ENCODE measurements around the gene HOXA3.

HOXA3 gene

GRCh38 chr7:27126596-27127327 is 25.6 kb downstream of the HOXA3 start:
- no peak for FAIRE-seq

- FAIRE-seq = no peak
Observed at GRCh38 chr7:27125986-27126394, 26.4 kb downstream of the HOXA3 start.

- no peak for FAIRE-seq
Observed at GRCh38 chr7:27124902-27125689, 27.3 kb downstream of the HOXA3 start.

- FAIRE-seq = no peak
Observed at GRCh38 chr7:27124096-27124901, 28.1 kb downstream of the HOXA3 start.

- no peak for FAIRE-seq
Observed at GRCh38 chr7:27123477-27124053, 28.8 kb downstream of the HOXA3 start.

- FAIRE-seq = no peak
Observed at GRCh38 chr7:27123007-27123476, 29.3 kb downstream of the HOXA3 start.

GRCh38 chr7:27122077-27122910 is 30.1 kb downstream of the HOXA3 start:
- FAIRE-seq = no peak

- FAIRE-seq = no peak
Observed at GRCh38 chr7:27121684-27122076, 30.7 kb downstream of the HOXA3 start.

- no peak for FAIRE-seq
Observed at GRCh38 chr7:27119412-27119911, 32.9 kb downstream of the HOXA3 start.

- FAIRE-seq = no peak
Observed at GRCh38 chr7:27118580-27118979, 33.8 kb downstream of the HOXA3 start.

GRCh38 chr7:27117887-27118491 is 34.4 kb downstream of the HOXA3 start:
- no peak for FAIRE-seq

- FAIRE-seq = no peak
Observed at GRCh38 chr7:27116962-27117886, 35.2 kb downstream of the HOXA3 start.

GRCh38 chr7:27116031-27116961 is 36.1 kb downstream of the HOXA3 start:
- no peak for FAIRE-seq

GRCh38 chr7:27115221-27116026 is 37.0 kb downstream of the HOXA3 start:
- FAIRE-seq = no peak

GRCh38 chr7:27114881-27115220 is 37.5 kb downstream of the HOXA3 start:
- no peak for FAIRE-seq

- FAIRE-seq = no peak
Observed at GRCh38 chr7:27113991-27114769, 38.2 kb downstream of the HOXA3 start.
